Astrocyte (in vitro differentiated cells and primary cell): ENCODE measurements around the gene UBE2E2.

ENCODE experiments used
- EZH2 ChIP-seq: IDR thresholded peaks from 2 replicates; pipeline ENCODE4 v1.6.1; 2012; ENCODE audit warnings: mild to moderate bottlenecking, low read length, inconsistent platforms; ENCODE audit not compliant: insufficient read depth
- TF ChIP-seq, protein P1 (sequence below): IDR thresholded peaks from 2 replicates; pipeline ENCODE4 v1.5.1; 2011; ENCODE audit warnings: low read depth, mild to moderate bottlenecking, inconsistent platforms, low read length, moderate library complexity; ENCODE audit not compliant: insufficient read depth

DNA sequence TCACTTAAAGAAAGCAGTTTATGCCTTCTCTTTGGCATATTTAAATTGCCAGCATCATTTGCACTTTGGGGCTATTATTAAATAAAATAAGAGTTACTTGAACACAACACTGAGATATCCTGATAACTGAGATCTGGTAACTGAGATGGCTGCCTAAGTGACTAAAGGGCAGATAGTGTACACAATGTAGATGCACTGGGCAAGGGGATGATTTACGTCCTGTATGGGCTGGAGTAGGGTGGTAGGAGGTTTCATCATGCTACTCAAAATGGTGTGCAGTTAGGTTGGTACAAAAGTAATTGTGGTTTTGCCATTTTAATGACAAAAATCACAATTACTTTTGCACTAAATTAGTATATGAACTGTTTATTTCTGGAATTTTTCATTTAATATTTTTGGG is 196.1 kb downstream of the UBE2E2 start:
- TF ChIP-seq, protein P1, sequence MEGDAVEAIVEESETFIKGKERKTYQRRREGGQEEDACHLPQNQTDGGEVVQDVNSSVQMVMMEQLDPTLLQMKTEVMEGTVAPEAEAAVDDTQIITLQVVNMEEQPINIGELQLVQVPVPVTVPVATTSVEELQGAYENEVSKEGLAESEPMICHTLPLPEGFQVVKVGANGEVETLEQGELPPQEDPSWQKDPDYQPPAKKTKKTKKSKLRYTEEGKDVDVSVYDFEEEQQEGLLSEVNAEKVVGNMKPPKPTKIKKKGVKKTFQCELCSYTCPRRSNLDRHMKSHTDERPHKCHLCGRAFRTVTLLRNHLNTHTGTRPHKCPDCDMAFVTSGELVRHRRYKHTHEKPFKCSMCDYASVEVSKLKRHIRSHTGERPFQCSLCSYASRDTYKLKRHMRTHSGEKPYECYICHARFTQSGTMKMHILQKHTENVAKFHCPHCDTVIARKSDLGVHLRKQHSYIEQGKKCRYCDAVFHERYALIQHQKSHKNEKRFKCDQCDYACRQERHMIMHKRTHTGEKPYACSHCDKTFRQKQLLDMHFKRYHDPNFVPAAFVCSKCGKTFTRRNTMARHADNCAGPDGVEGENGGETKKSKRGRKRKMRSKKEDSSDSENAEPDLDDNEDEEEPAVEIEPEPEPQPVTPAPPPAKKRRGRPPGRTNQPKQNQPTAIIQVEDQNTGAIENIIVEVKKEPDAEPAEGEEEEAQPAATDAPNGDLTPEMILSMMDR: no peak
- no peak for TF ChIP-seq EZH2
